Fibroblast of lung (primary cell): ENCODE data around the gene KLF14. TPM values are rescaled to one million over a fixed set of nuclear protein-coding genes. Genes with fewer than 3 reads are reported as not detected.
"Not testable (repeated sequence)": the region's sequence is repeated elsewhere in the genome, so short reads cannot be mapped to it uniquely, and the experiment has no call there.

Experiments
- DNase-seq, 2 donors: peaks; one replicate each; pipeline versions ENCODE4 v3.0.0 to v3.0.0-alpha.2; 2010; ENCODE audit warnings: low read depth in 2 of 2
- H2AFZ ChIP-seq: 2 replicates; pipeline ENCODE4 v1.5.1; 2012; ENCODE audit warnings: low read length, control low read depth, inconsistent platforms
- H3K27ac ChIP-seq: 2 replicates; pipeline ENCODE4 v1.5.1; 2011; ENCODE audit warnings: low read length, control low read depth; ENCODE audit not compliant: insufficient read depth
- H3K27me3 ChIP-seq: 2 replicates; pipeline ENCODE4 v1.5.1; 2011; ENCODE audit warnings: mild to moderate bottlenecking, low read length; ENCODE audit not compliant: control insufficient read depth, insufficient read depth
- H3K36me3 ChIP-seq: 2 replicates; pipeline ENCODE4 v1.5.1; 2011; ENCODE audit warnings: low read length; ENCODE audit not compliant: control insufficient read depth, insufficient read depth
- H3K4me1 ChIP-seq: 2 replicates; pipeline ENCODE4 v1.5.1; 2011; ENCODE audit warnings: low read length; ENCODE audit not compliant: control insufficient read depth, insufficient read depth; ENCODE audit errors: extremely low read depth
- H3K4me2 ChIP-seq: 2 replicates; pipeline ENCODE4 v1.5.1; 2011; ENCODE audit warnings: low read length, control low read depth; ENCODE audit not compliant: insufficient read depth; ENCODE audit errors: extremely low read depth
- H3K4me3 ChIP-seq, 4 experiments: fragments of 200-600 bp in 1 of 4; sonication (generic) in 1 of 4; replicated peaks in 1 of 4; 2 replicates each; pipeline ENCODE4 v1.5.1; 2011 to 2016; ENCODE audit warnings: low read length in 4 of 4, low read depth in 3 of 4, mild to moderate bottlenecking in 3 of 4, control low read depth in 2 of 4, inconsistent platforms in 1 of 4, mixed read lengths in 1 of 4; ENCODE audit not compliant: insufficient read depth in 1 of 4; ENCODE audit errors: control extremely low read depth in 1 of 4
- H3K79me2 ChIP-seq: 2 replicates; pipeline ENCODE4 v1.5.1; 2012; ENCODE audit warnings: mild to moderate bottlenecking, low read length, inconsistent platforms; ENCODE audit not compliant: control insufficient read depth, insufficient read depth
- H3K9ac ChIP-seq: 2 replicates; pipeline ENCODE4 v1.5.1; 2011; ENCODE audit warnings: mild to moderate bottlenecking, low read length, control low read depth; ENCODE audit not compliant: insufficient read depth
- H3K9me3 ChIP-seq: 2 replicates; pipeline ENCODE4 v1.5.1; 2012; ENCODE audit warnings: low read depth, low read length; ENCODE audit not compliant: control insufficient read depth, insufficient read depth
- H4K20me1 ChIP-seq: 2 replicates; pipeline ENCODE4 v1.5.1; 2011; ENCODE audit warnings: low read length; ENCODE audit not compliant: control insufficient read depth, insufficient read depth; ENCODE audit errors: extremely low read depth
- CTCF ChIP-seq, 2 donors: IDR thresholded peaks in 1 of 2; conservative IDR thresholded peaks in 1 of 2; 1 replicate in 1 of 2; 2 replicates in 1 of 2; pipeline ENCODE4 v1.5.1; 2011 to 2012; ENCODE audit warnings: low read length in 2 of 2, control low read depth in 1 of 2, inconsistent platforms in 1 of 2, low read depth in 1 of 2, mild to moderate bottlenecking in 1 of 2
- EZH2 ChIP-seq: IDR thresholded peaks from 2 replicates; pipeline ENCODE4 v1.5.1; 2012; ENCODE audit warnings: low read length, control low read depth, mild to moderate bottlenecking; ENCODE audit errors: missing control alignments
- polyA minus RNA-seq: library from RNA; depleted of rRNA, polyadenylated mRNA; stranded (reverse); fragments of >200 nt; gene quantifications from 2 replicates; pipeline ENCODE4 v1.2.3, GENCODE V29; 2011; ENCODE audit warnings: low replicate concordance
- polyA plus RNA-seq, 2 donors: library from polyadenylated mRNA; depleted of rRNA in 1 of 2; stranded (reverse) in 1 of 2; unstranded in 1 of 2; fragments of >200 nt; gene quantifications; 2 replicates each; pipeline ENCODE4 v1.2.1, GENCODE V29; 2011 to 2012; ENCODE audit warnings: missing spikeins in 1 of 2
- total RNA-seq: library from RNA; depleted of rRNA; stranded (reverse); fragments of >200 nt; gene quantifications from 2 replicates; pipeline ENCODE4 v1.2.1, GENCODE V29; 2014

KLF14 gene
- total RNA-seq (under 0.01 TPM in 2 replicates), polyA plus RNA-seq (0.05 and 0.27 TPM in 2 replicates), polyA minus RNA-seq (0.16 TPM in 1 of 2 replicates, not detected in the other)
- 0.12 and 0.34 TPM in 2 replicates for polyA plus RNA-seq (2012)

GRCh38 chr7:130733931-130734814, at the start of gene KLF14:
Gene KLF14, minus strand, starts transcription at chr7:130734207. Its CDS starts 174 bp downstream, at chr7:130734033.
- Histone ChIP-seq H3K4me2 (peak within 1 kb of the TSS; percentile 92), H3K4me1 (no peaks in the 10 kb centered on the region), H3K27me3 (peaks cover 27% of the 10 kb centered on the region), H3K79me2 (no peaks in the 10 kb centered on the region), H3K4me3 (peak within 1 kb of the TSS; percentile 56 to 85 (median 62)), H2AFZ (peak within 1 kb of the TSS; percentile 39), H3K9me3 (peaks cover 7% of the 10 kb centered on the region), H3K36me3 (no peaks in the 10 kb centered on the region), H3K27ac (peak within 1 kb of the TSS; percentile 23), H3K9ac (peak within 1 kb of the TSS; percentile 58), H4K20me1 (no peaks in the 10 kb centered on the region)
- DNase-seq: peak; percentile 18 to 23
- TF ChIP-seq CTCF (conservative IDR thresholded peaks at IDR 0.05 in 1 of 2, IDR thresholded peaks at IDR 0.05 in 1 of 2; ENCODE audit: low read depth in 1 of 2, low read length in 2 of 2) (no peak), EZH2 (no peak)

GRCh38 chr7:130781346-130781745, 47.3 kb upstream of the KLF14 start:
- Histone ChIP-seq H4K20me1 (no peaks in the 10 kb centered on the region), H3K36me3 (no peaks in the 10 kb centered on the region), H3K4me1 (no peaks in the 10 kb centered on the region), H3K9me3 (no peaks in the 10 kb centered on the region), H3K9ac (no peak overlapping the region), H2AFZ (no peak overlapping the region), H3K79me2 (no peaks in the 10 kb centered on the region), H3K27me3 (peaks cover 10% of the 10 kb centered on the region), H3K4me3 (no peak overlapping the region), H3K27ac (no peak overlapping the region), H3K4me2 (no peak overlapping the region)
- TF ChIP-seq CTCF (conservative IDR thresholded peaks at IDR 0.05 in 1 of 2, IDR thresholded peaks at IDR 0.05 in 1 of 2; ENCODE audit: low read depth in 1 of 2, low read length in 2 of 2): no peak
- no peak for TF ChIP-seq EZH2
- no peak for DNase-seq

- Histone ChIP-seq H3K9ac (no peak overlapping the region), H3K4me1 (no peaks in the 10 kb centered on the region), H3K4me3 (no peak overlapping the region), H3K36me3 (no peaks in the 10 kb centered on the region), H3K79me2 (no peaks in the 10 kb centered on the region), H3K27ac (no peak overlapping the region), H3K4me2 (no peak overlapping the region), H2AFZ (no peak overlapping the region), H4K20me1 (no peaks in the 10 kb centered on the region), H3K27me3 (peaks cover 7% of the 10 kb centered on the region), H3K9me3 (no peaks in the 10 kb centered on the region)
- DNase-seq: no peak
- TF ChIP-seq EZH2 (no peak), CTCF (conservative IDR thresholded peaks at IDR 0.05 in 1 of 2, IDR thresholded peaks at IDR 0.05 in 1 of 2; ENCODE audit: low read depth in 1 of 2, low read length in 2 of 2) (no peak)
Measured at GRCh38 chr7:130777426-130777825, 43.4 kb upstream of the KLF14 start.

- not testable (repeated sequence) for H4K20me1 ChIP-seq, H3K4me3 ChIP-seq, H3K79me2 ChIP-seq, H2AFZ ChIP-seq, H3K27me3 ChIP-seq, H3K4me2 ChIP-seq, H3K4me1 ChIP-seq, DNase-seq, H3K9ac ChIP-seq, H3K36me3 ChIP-seq, H3K9me3 ChIP-seq, H3K27ac ChIP-seq
Measured at GRCh38 chr7:130772456-130772855, 38.4 kb upstream of the KLF14 start.
